Psoas muscle (tissue), 8 donors: ENCODE measurements around the gene S100B. TPM values are rescaled to one million over a fixed set of nuclear protein-coding genes. Genes with fewer than 3 reads are reported as not detected.
A peak's percentile ranks its signal among the peaks of the same experiment; 100 is the strongest.

Experiments used
- ATAC-seq, 4 donors: fragments of 200-7000 bp; cut with Tn5 transposase; one replicate each; pipeline ENCODE4 v1.9.1; 2020; ENCODE audit warnings: moderate library complexity in 3 of 4, mild to moderate bottlenecking in 2 of 4
- DNase-seq, 2 donors: peaks; one replicate each; pipeline ENCODE4 v3.0.0-alpha.2; 2020
- H3K27ac ChIP-seq: fragments of 200-600 bp; one replicate; pipeline ENCODE4 v1.8.0; 2022
- H3K27me3 ChIP-seq, 3 donors: fragments of 200-600 bp in 1 of 3; one replicate each; pipeline versions ENCODE4 v1.6.1 to v1.8.0; 2013 to 2022; ENCODE audit warnings: low read length in 2 of 3, mild to moderate bottlenecking in 2 of 3, moderate library complexity in 1 of 3; ENCODE audit not compliant: insufficient read depth in 3 of 3
- H3K36me3 ChIP-seq, 2 donors: fragments of 200-600 bp in 1 of 2; one replicate each; pipeline versions ENCODE4 v1.6.1 to v1.8.0; 2013 to 2022; ENCODE audit warnings: low read depth in 1 of 2, mild to moderate bottlenecking in 1 of 2, moderate library complexity in 1 of 2; ENCODE audit not compliant: insufficient read depth in 1 of 2
- H3K4me1 ChIP-seq: fragments of 200-600 bp; one replicate; pipeline ENCODE4 v1.8.0; 2022
- H3K4me3 ChIP-seq: fragments of 200-600 bp; one replicate; pipeline ENCODE4 v1.8.0; 2022; ENCODE audit warnings: mild to moderate bottlenecking
- H3K9me3 ChIP-seq: fragments of 200-600 bp; one replicate; pipeline ENCODE4 v1.8.0; 2022
- CTCF ChIP-seq: fragments of 200-600 bp; IDR thresholded peaks from one replicate; pipeline ENCODE4 v1.8.0; 2022; ENCODE audit warnings: antibody characterized with exemption
- WGBS, 3 donors: extraction: QIAGEN DNeasy Blood & Tissue Kit; methylation state at CpG; one replicate each; pipeline versions ENCODE4 v1.1.6 to v1.1.7; 2013; 5-methylcytosine and 5-hydroxymethylcytosine counted together
- intact Hi-C, 2 donors: fragments of 100-400 bp; cut with DNase I; formaldehyde crosslinking; loops; one replicate each; pipeline versions ENCODE4 v1.11.0 to v1.14.2; 2022
- polyA plus RNA-seq, 3 donors: library from polyadenylated mRNA; stranded (reverse); fragments of 200-250 nt; gene quantifications; one replicate each; pipeline ENCODE4 v1.2.3, GENCODE V29; 2013
- total RNA-seq, 4 donors: library from RNA; stranded (reverse); fragmentation: NEBNext Ultra II Directional in 2 of 4; extraction: Animal tissue kit (Norgen Biotek cat#: 25700) in 2 of 4; gene quantifications; one replicate each; pipeline versions ENCODE4 v1.2.1 to v1.2.4, GENCODE V29; 2021 to 2023
- donor health status: healthy with polysubstance abuse.
- donor health status: DM: no; HTN: no; CAD: no; lungs with moderate emphysema.
- donor health status: Bipolar disorder and iron deficiency.
- donor health status: healthy.
- donor health status: DM: yes; HTN: yes; CAD: no.
- donor health status: DM: no; HTN: no; CAD: no.
- donor health status: DM: no; HTN: no; CAD: no.
- donor health status: DM: yes; HTN: yes; CAD: no.

S100B gene
- total and polyA plus RNA-seq, 7 donors: 0.52 to 2.0 (median 1.1) TPM

- Histone ChIP-seq H3K4me3 (peak overlapping the region; percentile 91), H3K27ac (peak overlapping the region; percentile 94), H3K4me1 (peaks cover 22% of the 10 kb centered on the region), H3K9me3 (no peaks in the 10 kb centered on the region), H3K36me3 (peaks cover 2 to 15% of the 10 kb centered on the region in 2 donors), H3K27me3 (peaks cover 0 to 5% (median 0%) of the 10 kb centered on the region in 3 donors)
- no peak for TF ChIP-seq CTCF
- ATAC-seq: no peak
- DNase-seq: no peak
- intact Hi-C loops: no loop called here
- 3% methylated on average over 8 of the region's 8 CpGs for WGBS, 3 donors
Measured at GRCh38 chr21:46636181-46636512, 31.3 kb upstream of the S100B start.

- intact Hi-C loops: no loop called here
- peak; percentile 98 to 99 for DNase-seq
- 0% methylated on average over 59 to 90 of the region's 90 CpGs for WGBS, 3 donors
- peaks cover 22% of the 10 kb centered on the region for H3K4me1 ChIP-seq
- H3K9me3 ChIP-seq: no peaks in the 10 kb centered on the region
- peak within 1 kb of the TSS; percentile 94 for H3K27ac ChIP-seq
- peak; percentile 98 to 99 (median 98) for ATAC-seq
- H3K36me3 ChIP-seq: peaks cover 0 to 10% of the 10 kb centered on the region in 2 donors
- TF ChIP-seq CTCF: no peak
- peak within 1 kb of the TSS; percentile 91 for H3K4me3 ChIP-seq
- peaks cover 0 to 11% (median 0%) of the 10 kb centered on the region in 3 donors for H3K27me3 ChIP-seq
Measured at GRCh38 chr21:46635324-46636180, 30.7 kb upstream of the S100B start, which contains the start of gene PRMT2. PRMT2 (plus strand) TSS chr21:46635674; CDS start chr21:46636952, 1,278 bp downstream.

GRCh38 chr21:46634966-46635323 lies 30.1 kb upstream of the S100B start:
- TF ChIP-seq CTCF: peak; percentile 20

GRCh38 chr21:46634427-46634826 lies 29.5 kb upstream of the S100B start:
- H3K36me3 ChIP-seq: peaks cover 0 to 10% of the 10 kb centered on the region in 2 donors
- peak overlapping the region; percentile 94 for H3K27ac ChIP-seq
- no peaks in the 10 kb centered on the region for H3K9me3 ChIP-seq
- H3K27me3 ChIP-seq: peaks cover 0 to 12% (median 0%) of the 10 kb centered on the region in 3 donors
- intact Hi-C loops: no loop called here
- peaks cover 22% of the 10 kb centered on the region for H3K4me1 ChIP-seq
- 90 to 94% (median 92%) methylated on average over 8 of the region's 8 CpGs for whole genome bisulfite sequencing, 3 donors
- H3K4me3 ChIP-seq: peak overlapping the region; percentile 91
- no peak for TF ChIP-seq CTCF
- no peak for ATAC-seq
- DNase-seq: no peak

More at GRCh38 chr21:46634966-46635323, 30.1 kb upstream of the S100B start:
- Histone ChIP-seq H3K9me3 (no peaks in the 10 kb centered on the region), H3K36me3 (peaks cover 0 to 10% of the 10 kb centered on the region in 2 donors), H3K4me3 (peak overlapping the region; percentile 91), H3K27ac (peak overlapping the region; percentile 94), H3K4me1 (peaks cover 22% of the 10 kb centered on the region), H3K27me3 (peaks cover 0 to 12% (median 0%) of the 10 kb centered on the region in 3 donors)
- DNase-seq: no peak
- WGBS, 3 donors: 0 to 3% (median 0%) methylated on average over 14 of the region's 14 CpGs
- intact Hi-C loops: no loop called here
- peak; percentile 47 to 64 (median 50) for ATAC-seq
